Breast epithelium (tissue), 3 donors: ENCODE data around the gene GMPR.

Source experiments
- POLR2A ChIP-seq: fragments of 450-650 bp; IDR thresholded peaks from one replicate; pipeline ENCODE4 v1.6.1; 2016; ENCODE audit warnings: antibody characterized with exemption, mild to moderate bottlenecking, moderate library complexity
- POLR2AphosphoS5 ChIP-seq, 3 donors: sonication (generic); formaldehyde crosslinking; IDR thresholded peaks; one replicate each; pipeline ENCODE4 v1.6.1; 2017; ENCODE audit warnings: antibody characterized with exemption in 3 of 3
- TF ChIP-seq, protein P1 (sequence below), 3 donors: fragments of 450-650 bp; IDR thresholded peaks; one replicate each; pipeline ENCODE4 v1.5.1; 2016 to 2017; ENCODE audit warnings: antibody characterized with exemption in 3 of 3, mild to moderate bottlenecking in 3 of 3, moderate library complexity in 3 of 3

DNA sequence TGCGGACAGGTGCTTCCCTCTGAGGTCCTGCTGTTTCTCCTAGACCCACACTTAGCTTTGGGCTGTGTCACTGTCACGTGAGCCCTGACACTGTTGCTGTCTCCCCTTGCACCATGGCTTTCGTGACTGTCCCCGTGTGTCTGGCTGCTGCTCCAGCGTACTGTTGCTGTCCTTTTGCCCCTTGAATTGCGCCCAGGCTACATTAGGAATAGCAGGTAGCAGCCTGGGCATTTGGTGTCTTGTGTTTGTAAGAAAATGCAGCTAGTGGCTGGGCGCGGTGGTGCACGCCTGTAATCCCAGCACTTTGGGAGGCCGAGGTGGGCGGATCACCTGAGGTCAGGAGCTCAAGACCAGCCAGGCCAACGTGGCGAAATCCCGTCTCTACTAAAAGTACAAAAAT lies 46.1 kb downstream of the GMPR start:
- TF ChIP-seq, protein P1, sequence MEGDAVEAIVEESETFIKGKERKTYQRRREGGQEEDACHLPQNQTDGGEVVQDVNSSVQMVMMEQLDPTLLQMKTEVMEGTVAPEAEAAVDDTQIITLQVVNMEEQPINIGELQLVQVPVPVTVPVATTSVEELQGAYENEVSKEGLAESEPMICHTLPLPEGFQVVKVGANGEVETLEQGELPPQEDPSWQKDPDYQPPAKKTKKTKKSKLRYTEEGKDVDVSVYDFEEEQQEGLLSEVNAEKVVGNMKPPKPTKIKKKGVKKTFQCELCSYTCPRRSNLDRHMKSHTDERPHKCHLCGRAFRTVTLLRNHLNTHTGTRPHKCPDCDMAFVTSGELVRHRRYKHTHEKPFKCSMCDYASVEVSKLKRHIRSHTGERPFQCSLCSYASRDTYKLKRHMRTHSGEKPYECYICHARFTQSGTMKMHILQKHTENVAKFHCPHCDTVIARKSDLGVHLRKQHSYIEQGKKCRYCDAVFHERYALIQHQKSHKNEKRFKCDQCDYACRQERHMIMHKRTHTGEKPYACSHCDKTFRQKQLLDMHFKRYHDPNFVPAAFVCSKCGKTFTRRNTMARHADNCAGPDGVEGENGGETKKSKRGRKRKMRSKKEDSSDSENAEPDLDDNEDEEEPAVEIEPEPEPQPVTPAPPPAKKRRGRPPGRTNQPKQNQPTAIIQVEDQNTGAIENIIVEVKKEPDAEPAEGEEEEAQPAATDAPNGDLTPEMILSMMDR (IDR thresholded peaks at IDR 0.05), result no peak
- TF ChIP-seq POLR2AphosphoS5 (IDR thresholded peaks at IDR 0.05) (no peak), POLR2A (no peak)
